Nephron (organoid): ENCODE data around the gene RPL39L.

Source experiments
- H3K27ac Mint-ChIP-seq, 3 experiments: 2 replicates each; pipeline ENCODE4 v1.8.0; 2020; ENCODE audit warnings: mixed read lengths in 3 of 3, mild to moderate bottlenecking in 2 of 3, moderate library complexity in 1 of 3
- H3K27me3 Mint-ChIP-seq: 2 replicates; pipeline ENCODE4 v1.8.0; 2021; ENCODE audit warnings: low read depth, mild to moderate bottlenecking, moderate library complexity, mixed read lengths
- H3K36me3 Mint-ChIP-seq: 2 replicates; pipeline ENCODE4 v1.8.0; 2020; ENCODE audit warnings: low read depth, mixed read lengths
- H3K4me1 Mint-ChIP-seq: 2 replicates; pipeline ENCODE4 v1.8.0; 2020; ENCODE audit warnings: mixed read lengths
- H3K4me3 Mint-ChIP-seq, 3 experiments: 2 replicates each; pipeline ENCODE4 v1.8.0; 2020; ENCODE audit warnings: mild to moderate bottlenecking in 3 of 3, mixed read lengths in 3 of 3, moderate library complexity in 2 of 3
- H3K9me3 Mint-ChIP-seq: 2 replicates; pipeline ENCODE4 v1.8.0; 2020; ENCODE audit warnings: mixed read lengths
- TF ChIP-seq, protein P1 (sequence below), 3 experiments: fragments of 200-600 bp; sonication (generic); IDR thresholded peaks; one replicate each; pipeline ENCODE4 v1.5.0; 2021; ENCODE audit warnings: antibody characterized with exemption in 3 of 3; ENCODE audit not compliant: unreplicated experiment in 3 of 3

Gene RPL39L

DNA sequence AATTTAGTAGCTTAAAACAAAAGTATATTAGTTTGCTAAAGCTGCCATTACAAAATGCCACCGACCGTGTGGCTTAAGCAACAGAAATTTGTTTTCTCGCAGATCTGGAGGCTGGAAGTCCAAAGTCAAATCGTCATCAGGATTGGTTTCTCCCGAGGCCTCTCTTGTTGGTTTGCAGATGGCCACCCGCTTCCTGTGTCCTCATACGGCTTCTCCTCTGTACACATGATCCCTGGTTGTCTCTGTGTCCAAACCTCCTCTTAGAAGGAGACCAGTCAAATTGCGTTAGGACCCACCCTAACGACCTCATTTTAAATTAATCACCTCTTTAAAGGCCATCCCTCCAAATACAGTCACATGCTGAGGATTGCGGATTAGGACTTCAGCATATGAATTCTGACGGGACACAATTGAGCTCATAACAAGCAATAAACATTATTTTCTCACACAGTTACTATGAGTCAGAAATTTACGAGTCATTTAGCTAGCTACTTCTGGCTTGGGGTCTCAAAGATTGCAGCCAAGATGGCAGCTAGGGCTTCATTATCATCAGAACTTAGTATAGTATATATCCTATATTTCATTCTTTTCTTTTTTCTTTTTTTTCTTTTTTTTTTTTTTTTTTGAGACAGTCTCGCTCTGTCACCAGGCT is 58.4 kb downstream of the RPL39L start:
- Mint-ChIP-seq H3K4me3 (no peak overlapping the region), H3K27ac (no peak overlapping the region), H3K9me3 (peaks cover 3% of the 10 kb centered on the region), H3K27me3 (no peaks in the 10 kb centered on the region), H3K4me1 (peaks cover 14% of the 10 kb centered on the region), H3K36me3 (peaks cover 37% of the 10 kb centered on the region)
- TF ChIP-seq, protein P1, sequence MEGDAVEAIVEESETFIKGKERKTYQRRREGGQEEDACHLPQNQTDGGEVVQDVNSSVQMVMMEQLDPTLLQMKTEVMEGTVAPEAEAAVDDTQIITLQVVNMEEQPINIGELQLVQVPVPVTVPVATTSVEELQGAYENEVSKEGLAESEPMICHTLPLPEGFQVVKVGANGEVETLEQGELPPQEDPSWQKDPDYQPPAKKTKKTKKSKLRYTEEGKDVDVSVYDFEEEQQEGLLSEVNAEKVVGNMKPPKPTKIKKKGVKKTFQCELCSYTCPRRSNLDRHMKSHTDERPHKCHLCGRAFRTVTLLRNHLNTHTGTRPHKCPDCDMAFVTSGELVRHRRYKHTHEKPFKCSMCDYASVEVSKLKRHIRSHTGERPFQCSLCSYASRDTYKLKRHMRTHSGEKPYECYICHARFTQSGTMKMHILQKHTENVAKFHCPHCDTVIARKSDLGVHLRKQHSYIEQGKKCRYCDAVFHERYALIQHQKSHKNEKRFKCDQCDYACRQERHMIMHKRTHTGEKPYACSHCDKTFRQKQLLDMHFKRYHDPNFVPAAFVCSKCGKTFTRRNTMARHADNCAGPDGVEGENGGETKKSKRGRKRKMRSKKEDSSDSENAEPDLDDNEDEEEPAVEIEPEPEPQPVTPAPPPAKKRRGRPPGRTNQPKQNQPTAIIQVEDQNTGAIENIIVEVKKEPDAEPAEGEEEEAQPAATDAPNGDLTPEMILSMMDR (IDR thresholded peaks at IDR 0.05; ENCODE audit: unreplicated experiment in 3 of 3): no peak

DNA sequence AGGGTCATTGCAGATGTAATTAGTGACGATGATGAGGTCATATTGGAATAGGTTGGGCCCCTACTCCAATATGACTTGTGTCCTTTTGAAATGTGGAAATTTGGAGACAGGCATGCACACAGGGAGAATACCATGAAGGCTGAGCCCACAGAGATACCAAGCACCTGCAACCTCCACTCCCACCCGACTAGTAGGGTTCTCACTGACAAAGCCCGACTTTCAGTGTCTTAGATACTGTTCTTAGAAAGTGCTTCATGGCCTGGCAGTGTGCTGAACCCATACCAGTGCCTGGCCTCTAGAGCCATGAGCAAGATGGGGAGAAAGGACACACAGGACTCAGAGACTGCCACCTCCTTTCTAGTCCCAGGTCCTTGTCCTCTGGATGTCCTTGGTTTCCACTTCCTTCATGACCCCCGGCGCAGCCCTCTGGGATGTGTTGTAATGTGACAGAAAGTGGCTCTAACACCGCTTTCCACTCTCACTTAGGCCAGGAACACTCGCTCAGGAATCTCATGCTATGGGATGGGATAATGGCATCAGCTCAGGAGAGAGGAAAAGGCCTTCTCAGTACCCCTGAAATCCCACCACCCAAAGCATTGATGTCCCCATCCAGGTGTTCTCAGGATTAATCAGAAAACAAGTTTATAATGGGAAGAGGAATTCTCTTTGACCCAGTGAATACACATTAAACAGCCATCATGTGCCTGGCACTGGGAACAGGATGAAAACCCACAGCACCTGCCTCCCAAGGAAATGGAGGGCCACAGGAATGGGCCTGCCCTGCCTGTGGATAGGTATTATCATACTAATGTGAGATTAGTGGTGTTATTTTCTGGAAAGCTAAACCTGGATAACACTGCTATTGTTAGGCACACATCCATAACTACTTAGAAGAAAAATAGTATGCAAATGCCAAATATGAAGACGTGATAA is 59.9 kb downstream of the RPL39L start:
- Mint-ChIP-seq H3K4me1 (peaks cover 8% of the 10 kb centered on the region), H3K36me3 (peaks cover 50% of the 10 kb centered on the region), H3K27me3 (no peaks in the 10 kb centered on the region), H3K27ac (no peak overlapping the region), H3K9me3 (no peaks in the 10 kb centered on the region), H3K4me3 (no peak overlapping the region)
- TF ChIP-seq, protein P1 (IDR thresholded peaks at IDR 0.05; ENCODE audit: unreplicated experiment in 3 of 3): no peak

GRCh38 chr3:187077537-187077936 is 61.8 kb downstream of the RPL39L start:
- TF ChIP-seq, protein P1 (IDR thresholded peaks at IDR 0.05; ENCODE audit: unreplicated experiment in 3 of 3): no peak
- Mint-ChIP-seq H3K4me1 (peaks cover 2% of the 10 kb centered on the region), H3K36me3 (peaks cover 58% of the 10 kb centered on the region), H3K27me3 (no peaks in the 10 kb centered on the region), H3K9me3 (no peaks in the 10 kb centered on the region), H3K4me3 (no peak overlapping the region), H3K27ac (no peak overlapping the region)

DNA sequence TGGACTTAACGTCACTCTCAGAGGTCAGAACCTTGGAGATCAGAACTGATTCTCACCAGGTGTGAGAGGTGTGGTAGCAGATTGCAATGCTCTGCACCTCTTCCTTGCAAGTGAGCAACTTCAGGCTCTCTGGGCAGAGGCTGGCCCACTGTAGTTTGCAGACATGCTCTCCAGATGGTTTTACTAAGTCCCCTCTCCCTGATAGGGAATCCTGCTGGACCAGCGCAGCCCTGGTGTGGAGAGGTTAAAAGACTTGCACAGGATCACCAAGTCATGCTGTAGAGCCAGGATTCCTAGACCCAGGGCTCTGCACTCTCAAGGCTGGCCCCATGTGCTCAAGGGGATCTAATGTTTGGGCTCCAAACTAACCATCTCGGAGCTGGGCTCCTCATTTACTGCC is 62.2 kb downstream of the RPL39L start:
- TF ChIP-seq, protein P1 (IDR thresholded peaks at IDR 0.05; ENCODE audit: unreplicated experiment in 3 of 3): no peak
- Mint-ChIP-seq H3K4me1 (no peaks in the 10 kb centered on the region), H3K4me3 (no peak overlapping the region), H3K27ac (no peak overlapping the region), H3K9me3 (no peaks in the 10 kb centered on the region), H3K27me3 (no peaks in the 10 kb centered on the region), H3K36me3 (peaks cover 58% of the 10 kb centered on the region)

DNA sequence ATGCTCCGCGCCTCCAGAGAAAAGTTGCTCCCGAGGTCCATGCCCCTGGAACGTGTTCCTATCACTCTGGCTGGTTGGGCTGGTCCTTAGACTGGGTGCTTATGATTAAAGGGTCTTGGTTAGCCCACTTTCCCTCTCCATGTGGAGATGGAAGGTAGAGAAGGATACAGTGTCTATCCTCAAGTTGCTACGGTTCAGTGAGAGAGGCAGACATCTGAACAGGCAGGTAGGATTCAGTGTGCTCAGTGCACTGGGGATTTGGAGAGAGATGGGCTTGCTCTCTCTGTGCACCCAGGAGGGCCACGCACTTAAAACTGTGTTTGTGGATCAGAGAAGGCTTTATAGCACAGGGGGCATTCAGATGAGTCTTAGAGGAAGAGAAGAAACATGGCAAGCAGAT is 63.0 kb downstream of the RPL39L start:
- Mint-ChIP-seq H3K27ac (no peak overlapping the region), H3K27me3 (no peaks in the 10 kb centered on the region), H3K4me1 (no peaks in the 10 kb centered on the region), H3K36me3 (peaks cover 62% of the 10 kb centered on the region), H3K9me3 (no peaks in the 10 kb centered on the region), H3K4me3 (no peak overlapping the region)
- TF ChIP-seq, protein P1 (IDR thresholded peaks at IDR 0.05; ENCODE audit: unreplicated experiment in 3 of 3): no peak
